GM23338 (cell line): ENCODE results near the gene MYO16.

ENCODE experiments used
- EZH2 ChIP-seq: fragments of 200-600 bp; sonication (generic); IDR thresholded peaks from one replicate; pipeline ENCODE4 v1.8.0; 2017; ENCODE audit warnings: antibody characterized with exemption, mild to moderate bottlenecking, low read depth; ENCODE audit not compliant: unreplicated experiment
- EZH2phosphoT487 ChIP-seq: fragments of 200-600 bp; sonication (generic); IDR thresholded peaks from one replicate; pipeline ENCODE4 v1.8.1; 2018; ENCODE audit warnings: antibody characterized with exemption; ENCODE audit not compliant: unreplicated experiment
- JUNB ChIP-seq: IDR thresholded peaks from one replicate; pipeline ENCODE4 v1.6.1; 2016; ENCODE audit warnings: antibody characterized with exemption; ENCODE audit not compliant: unreplicated experiment
- POLR2AphosphoS5 ChIP-seq: IDR thresholded peaks from 2 replicates; pipeline ENCODE4 v1.6.1; 2016; ENCODE audit warnings: antibody characterized with exemption, low read depth
- STAT1 ChIP-seq: IDR thresholded peaks from one replicate; pipeline ENCODE4 v1.6.1; 2016; ENCODE audit warnings: antibody characterized with exemption; ENCODE audit not compliant: unreplicated experiment
- TF ChIP-seq, protein P1 (sequence below), 2 experiments: fragments of 200-600 bp in 1 of 2; sonication (generic) in 1 of 2; conservative IDR thresholded peaks; 2 replicates each; pipeline versions ENCODE4 v1.5.1 to v1.6.1; 2016 to 2017; ENCODE audit warnings: antibody characterized with exemption in 2 of 2, low read depth in 2 of 2, mild to moderate bottlenecking in 2 of 2, moderate library complexity in 1 of 2
- TF ChIP-seq, protein P2 (sequence below): IDR thresholded peaks from one replicate; pipeline ENCODE4 v1.6.1; 2018; ENCODE audit warnings: antibody characterized with exemption; ENCODE audit not compliant: unreplicated experiment

DNA sequence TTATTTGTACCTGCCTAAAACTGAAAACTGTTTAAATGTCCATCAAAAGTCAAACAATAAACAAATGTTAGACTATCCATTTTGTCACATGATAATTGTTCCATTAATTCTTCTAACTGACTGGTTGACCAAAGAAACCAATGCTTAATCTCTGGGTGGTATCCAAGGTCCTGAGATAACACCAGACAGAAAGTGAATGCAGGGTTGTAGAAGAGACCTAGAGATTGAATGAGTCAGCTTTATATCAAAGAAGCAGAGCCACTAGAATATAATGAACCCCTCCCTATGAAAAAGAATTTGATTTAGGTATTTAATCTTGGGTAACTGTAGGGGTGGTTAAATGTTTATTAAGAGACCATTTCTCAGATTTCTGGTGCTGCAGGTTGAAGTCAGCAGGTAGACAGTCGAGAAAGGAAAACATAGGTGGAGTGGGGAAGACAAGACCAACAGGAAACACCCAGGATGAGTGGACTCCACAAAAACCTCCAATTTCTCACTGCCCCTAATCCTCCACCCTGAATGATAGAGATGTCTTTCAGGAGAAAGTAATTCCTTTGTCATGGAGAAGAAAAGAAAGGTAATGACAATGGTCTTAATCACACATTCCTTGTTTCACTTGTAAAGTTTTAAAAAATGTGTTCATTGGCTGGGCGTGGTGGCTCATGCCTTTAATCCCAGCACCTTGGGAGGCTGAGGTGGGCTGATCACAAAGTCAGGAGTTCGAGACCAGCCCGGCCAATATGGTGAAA, 620.5 kb downstream of the MYO16 start:
- TF ChIP-seq, protein P1, sequence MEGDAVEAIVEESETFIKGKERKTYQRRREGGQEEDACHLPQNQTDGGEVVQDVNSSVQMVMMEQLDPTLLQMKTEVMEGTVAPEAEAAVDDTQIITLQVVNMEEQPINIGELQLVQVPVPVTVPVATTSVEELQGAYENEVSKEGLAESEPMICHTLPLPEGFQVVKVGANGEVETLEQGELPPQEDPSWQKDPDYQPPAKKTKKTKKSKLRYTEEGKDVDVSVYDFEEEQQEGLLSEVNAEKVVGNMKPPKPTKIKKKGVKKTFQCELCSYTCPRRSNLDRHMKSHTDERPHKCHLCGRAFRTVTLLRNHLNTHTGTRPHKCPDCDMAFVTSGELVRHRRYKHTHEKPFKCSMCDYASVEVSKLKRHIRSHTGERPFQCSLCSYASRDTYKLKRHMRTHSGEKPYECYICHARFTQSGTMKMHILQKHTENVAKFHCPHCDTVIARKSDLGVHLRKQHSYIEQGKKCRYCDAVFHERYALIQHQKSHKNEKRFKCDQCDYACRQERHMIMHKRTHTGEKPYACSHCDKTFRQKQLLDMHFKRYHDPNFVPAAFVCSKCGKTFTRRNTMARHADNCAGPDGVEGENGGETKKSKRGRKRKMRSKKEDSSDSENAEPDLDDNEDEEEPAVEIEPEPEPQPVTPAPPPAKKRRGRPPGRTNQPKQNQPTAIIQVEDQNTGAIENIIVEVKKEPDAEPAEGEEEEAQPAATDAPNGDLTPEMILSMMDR (conservative IDR thresholded peaks at IDR 0.05; ENCODE audit: low read depth in 2 of 2), result no peak
- TF ChIP-seq POLR2AphosphoS5 (no peak), STAT1 (no peak), EZH2phosphoT487 (no peak), EZH2 (no peak), JUNB (no peak)
- TF ChIP-seq, protein P2, sequence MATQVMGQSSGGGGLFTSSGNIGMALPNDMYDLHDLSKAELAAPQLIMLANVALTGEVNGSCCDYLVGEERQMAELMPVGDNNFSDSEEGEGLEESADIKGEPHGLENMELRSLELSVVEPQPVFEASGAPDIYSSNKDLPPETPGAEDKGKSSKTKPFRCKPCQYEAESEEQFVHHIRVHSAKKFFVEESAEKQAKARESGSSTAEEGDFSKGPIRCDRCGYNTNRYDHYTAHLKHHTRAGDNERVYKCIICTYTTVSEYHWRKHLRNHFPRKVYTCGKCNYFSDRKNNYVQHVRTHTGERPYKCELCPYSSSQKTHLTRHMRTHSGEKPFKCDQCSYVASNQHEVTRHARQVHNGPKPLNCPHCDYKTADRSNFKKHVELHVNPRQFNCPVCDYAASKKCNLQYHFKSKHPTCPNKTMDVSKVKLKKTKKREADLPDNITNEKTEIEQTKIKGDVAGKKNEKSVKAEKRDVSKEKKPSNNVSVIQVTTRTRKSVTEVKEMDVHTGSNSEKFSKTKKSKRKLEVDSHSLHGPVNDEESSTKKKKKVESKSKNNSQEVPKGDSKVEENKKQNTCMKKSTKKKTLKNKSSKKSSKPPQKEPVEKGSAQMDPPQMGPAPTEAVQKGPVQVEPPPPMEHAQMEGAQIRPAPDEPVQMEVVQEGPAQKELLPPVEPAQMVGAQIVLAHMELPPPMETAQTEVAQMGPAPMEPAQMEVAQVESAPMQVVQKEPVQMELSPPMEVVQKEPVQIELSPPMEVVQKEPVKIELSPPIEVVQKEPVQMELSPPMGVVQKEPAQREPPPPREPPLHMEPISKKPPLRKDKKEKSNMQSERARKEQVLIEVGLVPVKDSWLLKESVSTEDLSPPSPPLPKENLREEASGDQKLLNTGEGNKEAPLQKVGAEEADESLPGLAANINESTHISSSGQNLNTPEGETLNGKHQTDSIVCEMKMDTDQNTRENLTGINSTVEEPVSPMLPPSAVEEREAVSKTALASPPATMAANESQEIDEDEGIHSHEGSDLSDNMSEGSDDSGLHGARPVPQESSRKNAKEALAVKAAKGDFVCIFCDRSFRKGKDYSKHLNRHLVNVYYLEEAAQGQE, result no peak
